22Rv1 (cell line): ENCODE data around the gene INSIG1.

Experiments
- ZFX ChIP-seq: fragments of 450-650 bp; IDR thresholded peaks from 2 replicates; pipeline ENCODE4 v1.6.1; 2017; ENCODE audit warnings: antibody characterized with exemption, borderline replicate concordance
- TF ChIP-seq, protein P1 (sequence below): fragments of 450-650 bp; IDR thresholded peaks from 2 replicates; pipeline ENCODE4 v1.5.1; 2017; ENCODE audit warnings: mild to moderate bottlenecking

DNA sequence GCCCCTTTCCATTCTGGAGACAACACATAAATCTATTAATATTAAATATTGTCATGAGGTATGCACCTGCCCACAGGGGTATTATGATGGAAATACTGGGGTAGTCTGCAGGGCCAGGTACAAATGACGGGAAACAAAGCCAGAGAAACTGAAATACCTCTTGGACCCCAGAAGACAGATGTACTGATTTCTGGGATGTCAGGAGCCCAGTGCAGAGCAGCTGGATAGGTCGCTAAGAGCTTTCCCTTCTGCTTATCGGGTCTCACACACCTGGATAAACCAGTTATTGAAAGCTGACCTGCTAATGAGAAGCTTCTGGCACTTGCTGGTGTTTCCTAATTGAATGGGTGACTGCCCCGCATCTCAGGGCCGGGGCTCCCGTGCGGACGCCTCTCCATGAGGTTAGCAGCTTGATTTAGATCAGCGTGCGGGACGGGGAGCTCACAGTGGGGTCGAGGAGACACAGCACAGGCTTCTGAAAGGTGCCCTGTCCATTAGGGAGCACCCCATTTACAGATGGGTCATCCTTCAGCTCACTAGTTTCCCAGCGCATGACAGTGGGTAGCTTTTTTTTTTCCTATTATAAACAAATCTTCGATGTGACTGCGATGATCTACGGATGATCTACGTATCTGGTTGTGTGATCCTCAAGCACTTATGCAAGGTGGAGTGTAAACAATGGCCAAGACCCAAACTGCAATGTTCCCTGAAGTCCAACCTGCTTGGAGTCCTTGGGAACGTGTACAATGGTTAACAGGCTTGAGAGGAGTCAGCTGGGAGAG is 1.5 kb upstream of the INSIG1 start:
- TF ChIP-seq, protein P1, sequence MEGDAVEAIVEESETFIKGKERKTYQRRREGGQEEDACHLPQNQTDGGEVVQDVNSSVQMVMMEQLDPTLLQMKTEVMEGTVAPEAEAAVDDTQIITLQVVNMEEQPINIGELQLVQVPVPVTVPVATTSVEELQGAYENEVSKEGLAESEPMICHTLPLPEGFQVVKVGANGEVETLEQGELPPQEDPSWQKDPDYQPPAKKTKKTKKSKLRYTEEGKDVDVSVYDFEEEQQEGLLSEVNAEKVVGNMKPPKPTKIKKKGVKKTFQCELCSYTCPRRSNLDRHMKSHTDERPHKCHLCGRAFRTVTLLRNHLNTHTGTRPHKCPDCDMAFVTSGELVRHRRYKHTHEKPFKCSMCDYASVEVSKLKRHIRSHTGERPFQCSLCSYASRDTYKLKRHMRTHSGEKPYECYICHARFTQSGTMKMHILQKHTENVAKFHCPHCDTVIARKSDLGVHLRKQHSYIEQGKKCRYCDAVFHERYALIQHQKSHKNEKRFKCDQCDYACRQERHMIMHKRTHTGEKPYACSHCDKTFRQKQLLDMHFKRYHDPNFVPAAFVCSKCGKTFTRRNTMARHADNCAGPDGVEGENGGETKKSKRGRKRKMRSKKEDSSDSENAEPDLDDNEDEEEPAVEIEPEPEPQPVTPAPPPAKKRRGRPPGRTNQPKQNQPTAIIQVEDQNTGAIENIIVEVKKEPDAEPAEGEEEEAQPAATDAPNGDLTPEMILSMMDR, result no peak
- no peak for TF ChIP-seq ZFX
